NCI-H69 (cell line): Measurements from ENCODE around the gene DCUN1D2.

Experiments used
- DNase-seq: peaks from one replicate; lab custom pipeline; 2025; lab: John Stamatoyannopoulos, UW

Gene DCUN1D2

DNA sequence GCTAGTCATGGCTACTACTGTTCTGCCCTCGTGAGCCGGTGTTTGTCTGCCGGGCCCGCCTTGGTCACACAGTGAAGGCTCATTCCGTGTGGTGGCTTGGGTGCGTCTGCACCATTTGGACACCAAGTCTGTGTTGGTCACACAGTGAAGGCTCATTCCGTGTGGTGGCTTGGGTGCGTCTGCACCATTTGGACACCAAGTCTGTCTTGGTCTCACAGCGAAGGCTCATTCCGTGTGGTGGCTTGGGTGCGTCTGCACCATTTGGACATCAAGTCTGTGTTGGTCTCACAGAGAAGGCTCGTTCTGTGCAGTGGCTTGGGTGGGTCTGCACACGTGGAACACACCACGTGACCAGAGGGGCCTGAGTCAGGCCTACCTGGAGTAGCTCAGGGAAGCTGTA is 29.0 kb upstream of the DCUN1D2 start:
- no peak for DNase-seq

DNA sequence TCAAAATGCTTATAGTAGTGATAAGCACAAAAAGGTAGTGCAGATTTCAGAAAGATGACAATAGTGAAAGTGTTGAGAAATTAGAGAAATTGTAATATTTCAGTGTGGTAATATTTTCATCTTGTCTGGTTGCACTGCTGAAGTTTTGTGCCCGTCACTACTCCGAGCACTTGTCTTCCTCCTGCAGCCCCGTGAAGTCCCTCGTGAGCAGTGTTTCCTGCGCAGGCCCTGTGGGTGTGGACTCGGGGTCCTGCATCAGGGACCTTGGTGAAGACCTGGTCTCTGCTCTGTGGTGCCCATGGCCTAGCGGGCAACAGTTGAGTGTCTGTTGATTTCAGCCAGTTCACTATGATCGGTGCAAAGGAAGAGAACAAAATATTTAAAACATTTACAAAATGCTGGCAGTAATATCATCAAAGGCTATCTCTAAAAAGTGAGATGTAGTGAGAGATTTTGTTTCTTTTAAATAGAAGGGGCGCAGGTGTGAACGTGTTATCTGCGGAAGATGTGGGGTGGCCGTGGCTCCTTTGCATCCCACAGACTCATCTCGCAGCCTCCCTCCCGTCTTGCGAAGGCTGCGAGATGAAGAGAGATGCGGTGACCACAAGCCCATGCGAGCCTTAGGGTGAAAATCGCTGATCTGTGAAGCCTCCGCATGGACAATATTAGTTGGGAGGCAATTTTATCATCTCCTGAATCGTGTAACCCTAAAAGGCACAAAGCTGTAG is 27.7 kb upstream of the DCUN1D2 start:
- no peak for DNase-seq

DNA sequence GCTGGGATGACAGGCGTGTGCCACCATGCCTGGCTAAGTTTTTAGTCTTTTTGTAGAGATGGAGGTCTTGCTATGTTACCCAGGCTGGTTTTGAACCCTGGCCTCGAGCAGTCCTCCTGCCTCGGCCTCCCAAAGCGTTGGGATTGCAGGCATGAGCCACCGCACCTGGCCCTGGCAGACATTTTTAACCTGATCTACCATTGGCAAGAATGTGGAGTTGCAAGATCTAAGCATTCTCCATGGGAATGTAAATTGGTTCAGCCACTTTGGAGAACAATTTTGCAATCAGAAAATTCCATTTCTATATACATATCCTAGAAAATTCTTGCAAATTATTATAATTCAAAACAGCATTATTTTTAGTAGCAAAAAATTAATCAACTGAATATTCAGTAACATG is 24.3 kb upstream of the DCUN1D2 start:
- DNase-seq, result no peak

DNA sequence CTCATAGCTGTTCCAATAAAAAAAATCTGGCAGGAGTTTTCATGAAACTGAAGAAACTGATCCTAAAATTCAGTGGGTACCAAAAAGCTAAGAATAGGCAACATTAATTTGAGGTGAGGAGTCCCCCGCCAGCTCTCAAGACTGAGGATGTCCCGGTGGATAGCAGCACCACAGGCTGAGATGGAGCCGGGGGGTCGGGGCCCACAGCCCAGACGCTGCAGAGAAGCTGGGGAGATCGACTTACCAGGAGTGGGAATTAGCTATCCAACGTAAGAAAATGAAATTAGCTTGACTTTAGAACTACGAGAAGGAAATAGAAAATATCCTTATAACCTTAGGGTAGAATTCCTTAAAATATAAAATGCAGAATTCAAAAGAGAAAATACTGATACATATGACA is 23.2 kb upstream of the DCUN1D2 start:
- DNase-seq, result no peak

DNA sequence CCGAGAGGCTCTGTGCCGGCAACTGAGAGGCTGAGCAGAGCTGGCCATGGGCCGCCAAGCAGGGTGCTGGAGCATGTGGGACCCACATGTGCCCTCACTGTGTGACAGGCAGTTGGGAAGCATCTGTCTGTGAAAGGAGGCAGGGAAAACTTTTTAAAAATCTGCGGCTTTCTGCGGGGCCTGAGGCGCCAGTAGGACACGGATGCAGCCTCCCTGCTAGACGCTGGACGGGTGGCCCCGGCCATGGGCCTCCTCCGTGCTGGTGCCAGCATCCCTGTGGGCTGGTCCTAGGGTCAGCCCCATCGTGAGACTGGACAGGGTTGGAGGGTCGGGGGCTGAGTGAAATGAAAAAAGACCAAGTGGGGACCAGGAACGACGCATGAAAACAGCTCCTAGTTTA is 20.9 kb upstream of the DCUN1D2 start:
- DNase-seq, result no peak

DNA sequence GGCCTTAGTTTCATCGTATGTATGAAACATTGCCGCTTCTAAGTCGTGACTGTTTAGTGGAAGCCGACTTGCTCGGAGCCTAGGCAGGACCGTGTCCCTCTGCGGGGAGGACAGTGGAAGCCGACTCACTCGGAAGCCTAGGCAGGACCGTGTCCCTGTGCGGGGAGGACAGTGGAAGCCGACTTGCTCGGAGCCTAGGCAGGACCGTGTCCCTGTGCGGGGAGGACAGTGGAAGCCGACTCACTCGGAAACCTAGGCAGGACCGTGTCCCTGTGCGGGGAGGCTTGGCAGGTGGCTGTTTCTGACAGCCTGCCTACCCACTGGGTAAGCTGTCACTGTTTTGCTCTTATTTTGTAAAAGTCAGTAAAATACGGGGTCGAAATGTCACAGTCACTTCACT is 20.4 kb upstream of the DCUN1D2 start:
- no peak for DNase-seq

DNA sequence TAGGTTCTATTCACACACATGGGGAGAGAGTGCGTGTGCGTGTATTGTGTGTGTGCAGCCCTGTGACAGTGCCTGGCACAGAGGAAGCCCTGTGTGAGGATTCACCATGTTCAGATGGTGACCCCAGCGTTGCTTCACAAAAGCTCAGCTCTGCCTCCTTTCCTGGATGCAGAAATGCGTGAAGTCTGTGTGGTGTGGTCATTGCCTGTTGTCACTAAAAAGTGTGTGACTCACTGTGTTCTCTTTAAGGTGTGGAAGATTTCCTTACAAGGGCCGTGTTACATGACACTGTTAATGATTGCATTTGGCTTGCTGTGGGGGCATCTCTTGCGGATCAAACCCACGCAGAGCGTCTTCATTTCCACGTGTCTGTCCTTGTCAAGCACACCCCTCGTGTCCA is 19.5 kb upstream of the DCUN1D2 start:
- DNase-seq, result no peak

DNA sequence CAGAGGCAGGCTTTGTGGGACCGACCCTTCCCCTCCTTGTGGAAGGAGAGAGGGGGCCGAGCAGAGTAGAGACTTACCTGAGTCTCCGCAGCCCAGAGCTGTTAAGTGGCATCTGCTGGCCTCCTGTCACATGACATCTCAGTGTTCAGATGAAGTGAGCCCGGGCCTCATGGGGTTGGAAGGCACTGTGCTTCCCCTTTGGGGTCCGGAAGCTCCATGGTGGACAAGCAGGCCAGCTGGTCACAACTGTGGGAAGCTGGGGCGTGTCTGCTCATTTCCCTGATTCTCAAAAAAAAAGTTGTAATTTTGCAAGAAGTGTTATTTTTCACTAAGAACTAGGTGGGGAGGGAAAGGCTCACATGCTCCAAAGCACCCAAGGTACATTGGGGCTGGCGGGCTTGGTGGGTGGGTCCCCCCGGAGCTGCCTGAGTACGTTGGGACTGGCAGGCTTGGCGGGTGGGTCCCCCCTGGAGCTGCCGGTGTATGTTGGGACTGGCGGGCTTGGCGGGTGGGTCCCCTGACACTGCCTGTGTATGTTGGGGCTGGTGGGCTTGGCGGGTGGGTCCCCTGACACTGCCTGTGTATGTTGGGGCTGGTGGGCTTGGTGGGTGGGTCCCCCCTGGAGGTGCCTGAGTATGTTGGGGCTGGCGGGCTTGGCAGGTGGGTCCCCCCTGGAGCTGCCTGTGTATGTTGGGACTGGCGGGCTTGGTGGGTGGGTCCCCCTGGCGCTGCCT is 18.2 kb upstream of the DCUN1D2 start:
- no peak for DNase-seq

DNA sequence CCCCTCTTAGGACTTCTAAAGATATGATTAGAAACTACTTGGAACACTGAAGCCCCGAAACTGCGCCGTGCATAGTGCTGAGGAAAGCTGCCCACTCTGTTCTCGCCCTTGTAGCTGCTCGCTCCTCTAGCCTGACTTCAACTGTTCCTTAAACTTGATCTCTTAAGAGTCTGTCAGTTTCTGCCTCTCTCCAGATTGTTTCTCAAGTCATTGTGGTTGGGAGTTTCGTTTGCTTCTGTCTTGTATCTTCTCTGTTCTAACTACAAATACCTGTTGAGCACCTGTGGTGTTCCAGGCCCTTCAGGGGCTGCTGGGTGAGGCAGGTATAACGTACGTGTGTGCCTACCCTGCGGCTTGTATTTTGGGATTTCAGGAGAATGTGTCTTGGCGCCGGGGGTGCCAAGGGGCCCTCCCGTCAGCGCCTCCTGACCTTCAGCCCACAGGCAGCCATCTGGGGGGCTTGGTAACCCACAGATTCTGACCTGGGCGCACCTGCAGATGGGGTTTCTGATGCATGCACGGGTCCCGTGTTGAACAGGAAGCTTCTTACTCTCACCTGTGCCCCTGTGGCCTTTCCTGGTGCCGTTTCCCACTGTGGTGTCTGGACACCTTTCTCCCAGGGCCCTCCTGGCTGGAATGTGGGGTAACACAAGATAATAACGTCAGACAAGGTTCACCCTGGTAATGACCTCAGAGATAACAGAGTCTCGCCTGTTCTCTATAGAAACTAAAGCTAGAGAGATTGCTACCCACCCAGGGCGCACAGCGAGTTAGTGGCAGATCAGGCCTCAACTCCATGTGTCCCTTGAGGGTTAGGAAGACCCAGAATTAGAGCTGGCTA is 17.2 kb upstream of the DCUN1D2 start:
- DNase-seq, result no peak

DNA sequence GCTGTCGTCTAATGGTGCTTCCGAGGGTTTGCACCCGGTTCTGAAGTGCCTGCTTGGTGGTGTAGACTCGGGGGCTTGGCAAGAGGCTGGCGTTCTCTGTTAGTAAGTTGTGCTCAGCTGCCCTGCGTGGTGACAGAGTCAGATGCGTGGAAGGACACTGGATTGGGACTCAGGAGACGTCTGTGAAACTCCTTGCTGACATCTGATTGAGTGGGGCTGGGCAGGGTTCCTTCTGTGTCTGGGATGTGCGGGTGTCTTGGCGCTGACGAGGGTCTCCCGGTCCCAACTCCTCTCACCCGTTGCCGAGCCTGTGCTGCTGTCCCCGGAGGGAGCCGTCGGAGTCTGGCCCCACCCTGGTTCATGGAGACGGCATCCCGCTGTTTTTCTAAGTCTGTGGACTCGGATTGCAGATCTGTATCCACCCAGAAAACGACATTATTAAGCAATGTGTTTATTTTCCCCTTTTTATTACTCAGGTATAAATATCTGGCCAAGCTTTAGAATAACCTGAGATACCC is 16.4 kb upstream of the DCUN1D2 start:
- no peak for DNase-seq

DNA sequence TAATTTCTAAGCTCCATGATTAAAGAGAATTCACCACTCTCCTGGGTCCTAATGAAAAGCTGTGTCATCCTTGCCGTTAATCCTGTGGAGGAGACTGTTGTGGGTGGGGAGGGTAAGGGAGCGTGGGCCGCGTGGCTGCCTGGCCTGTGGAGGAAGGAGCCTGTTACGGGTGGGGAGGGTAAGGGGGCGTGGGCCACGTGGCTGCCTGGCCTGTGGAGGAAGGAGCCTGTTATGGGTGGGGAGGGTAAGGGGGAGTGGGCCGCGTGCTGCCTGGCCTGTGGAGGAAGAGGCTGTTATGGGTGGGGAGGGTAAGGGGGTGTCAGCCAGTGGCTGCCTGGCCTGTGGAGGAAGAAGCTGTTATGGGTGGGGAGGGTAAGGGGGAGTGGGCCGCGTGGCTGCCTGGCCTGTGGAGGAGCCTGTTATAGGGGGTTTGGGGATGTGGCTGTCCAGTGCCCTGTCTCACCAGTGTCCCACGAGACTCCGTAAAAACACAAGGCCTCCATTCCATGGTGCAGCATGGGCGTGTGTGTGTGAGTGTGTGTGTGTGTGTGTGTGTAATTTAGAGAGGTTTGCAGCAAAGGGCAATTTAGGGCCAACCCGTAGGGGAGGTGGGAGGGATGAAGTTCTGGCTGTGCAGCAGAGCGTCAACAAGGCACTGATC is 15.6 kb upstream of the DCUN1D2 start:
- DNase-seq, result no peak

DNA sequence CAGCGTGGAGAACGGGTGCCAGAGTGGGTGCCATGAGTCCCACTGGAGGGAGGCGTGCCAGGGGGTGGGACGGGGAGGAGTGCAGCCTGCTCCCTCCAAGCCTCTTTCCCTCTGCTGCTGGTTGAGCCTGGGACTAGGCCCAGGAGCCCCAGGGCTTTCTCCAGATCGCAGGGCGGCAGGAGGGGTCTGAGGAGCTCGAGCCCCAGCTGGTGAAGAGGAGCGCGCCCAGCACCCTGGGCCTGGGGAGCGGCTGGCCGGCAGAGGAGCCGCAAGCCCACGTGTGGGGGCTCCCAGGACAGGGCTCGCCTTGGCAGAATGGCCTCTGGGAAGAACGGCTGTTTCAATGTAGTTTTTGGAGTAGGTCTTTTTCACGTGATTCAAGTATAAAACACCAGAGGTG is 12.2 kb upstream of the DCUN1D2 start:
- no peak for DNase-seq

DNA sequence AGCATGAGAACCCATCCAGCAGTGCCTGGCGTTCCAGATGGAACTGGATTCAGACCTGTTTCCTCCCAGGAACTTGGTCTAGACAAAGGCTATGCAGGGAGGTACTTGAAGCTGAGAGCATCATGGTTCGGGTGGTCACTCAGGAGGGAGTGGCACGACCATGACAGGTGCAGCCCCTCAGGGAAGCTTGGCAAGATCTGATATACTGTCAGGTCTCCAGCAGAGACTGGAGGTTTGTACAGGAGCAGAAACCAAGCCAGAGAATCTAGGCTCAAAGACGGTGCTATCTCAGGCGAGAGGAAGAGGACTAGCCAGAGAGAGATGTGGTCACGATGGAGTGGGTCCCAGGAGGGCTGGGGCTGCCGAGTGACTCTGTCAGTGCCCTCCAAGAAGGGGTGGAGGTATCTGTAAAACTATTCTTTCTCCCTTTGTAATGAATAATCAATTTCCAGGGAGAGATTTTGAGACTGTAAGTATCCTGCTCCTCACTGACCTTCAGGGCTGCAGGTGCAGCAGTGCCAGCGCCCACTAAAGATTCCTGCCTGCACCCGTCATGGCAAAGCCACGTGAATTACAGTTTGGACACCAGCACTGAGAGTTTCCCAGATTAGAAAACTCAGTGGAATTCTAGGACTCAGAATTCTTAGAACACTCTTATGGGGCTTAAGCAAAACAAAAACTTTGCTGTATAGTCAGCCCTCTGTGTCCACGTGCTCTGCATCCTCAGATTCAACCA is 10.2 kb upstream of the DCUN1D2 start:
- DNase-seq, result no peak

DNA sequence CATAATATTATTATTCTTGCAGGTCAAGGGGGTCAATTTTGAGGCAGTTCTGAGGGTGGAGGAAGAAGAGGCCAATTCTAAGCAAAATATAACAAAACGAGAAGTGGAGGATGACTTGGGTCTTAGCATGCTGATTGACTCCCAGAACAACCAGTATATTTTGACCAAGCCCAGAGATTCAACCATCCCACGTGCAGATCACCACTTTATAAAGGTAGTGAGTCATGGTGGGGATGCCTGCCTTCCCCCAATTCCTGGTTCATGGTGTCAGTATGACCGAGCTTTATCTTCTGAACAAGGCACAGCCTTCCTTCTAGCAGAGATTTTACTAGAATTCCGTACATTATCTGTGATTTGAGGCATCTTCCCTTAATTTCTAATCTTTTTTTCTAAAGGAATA is 9.4 kb upstream of the DCUN1D2 start:
- DNase-seq, result no peak

DNA sequence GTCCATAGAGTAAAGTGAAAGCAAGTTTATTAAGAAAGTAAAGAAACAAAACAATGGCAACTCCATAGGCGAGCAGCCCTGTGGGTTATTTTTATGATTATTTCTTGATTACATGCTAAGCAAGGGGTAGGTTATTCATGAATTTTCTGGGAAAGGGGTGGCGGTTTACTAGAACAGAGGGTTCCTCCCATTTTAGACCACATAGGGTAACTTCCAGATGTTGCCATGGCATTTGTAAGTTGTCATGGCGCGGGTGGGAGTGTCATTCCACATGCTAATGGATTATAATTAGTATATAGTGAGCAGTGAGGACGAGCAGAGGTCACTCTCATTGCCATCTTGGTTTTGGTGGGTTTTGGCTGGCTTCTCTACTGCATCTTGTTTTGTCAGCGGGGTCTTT is 8.4 kb upstream of the DCUN1D2 start:
- no peak for DNase-seq

DNA sequence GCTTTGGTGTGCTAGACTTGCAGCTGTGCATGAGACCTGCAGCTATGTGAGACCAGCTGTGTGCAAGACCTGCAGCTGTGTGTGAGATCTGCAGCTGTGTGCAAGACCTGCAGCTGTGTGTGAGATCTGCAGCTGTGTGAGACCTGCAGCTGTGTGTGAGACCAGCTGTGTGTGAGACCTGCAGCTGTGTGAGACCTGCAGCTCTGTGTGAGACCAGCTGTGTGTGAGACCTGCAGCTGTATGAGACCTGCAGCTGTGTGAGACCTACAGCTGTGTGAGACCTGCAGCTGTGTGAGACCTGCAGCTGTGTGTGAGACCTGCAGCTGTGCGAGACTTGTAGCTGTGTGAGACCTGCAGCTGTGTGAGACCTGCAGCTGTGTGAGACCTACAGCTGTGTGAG is 6.7 kb upstream of the DCUN1D2 start:
- DNase-seq, result no peak

DNA sequence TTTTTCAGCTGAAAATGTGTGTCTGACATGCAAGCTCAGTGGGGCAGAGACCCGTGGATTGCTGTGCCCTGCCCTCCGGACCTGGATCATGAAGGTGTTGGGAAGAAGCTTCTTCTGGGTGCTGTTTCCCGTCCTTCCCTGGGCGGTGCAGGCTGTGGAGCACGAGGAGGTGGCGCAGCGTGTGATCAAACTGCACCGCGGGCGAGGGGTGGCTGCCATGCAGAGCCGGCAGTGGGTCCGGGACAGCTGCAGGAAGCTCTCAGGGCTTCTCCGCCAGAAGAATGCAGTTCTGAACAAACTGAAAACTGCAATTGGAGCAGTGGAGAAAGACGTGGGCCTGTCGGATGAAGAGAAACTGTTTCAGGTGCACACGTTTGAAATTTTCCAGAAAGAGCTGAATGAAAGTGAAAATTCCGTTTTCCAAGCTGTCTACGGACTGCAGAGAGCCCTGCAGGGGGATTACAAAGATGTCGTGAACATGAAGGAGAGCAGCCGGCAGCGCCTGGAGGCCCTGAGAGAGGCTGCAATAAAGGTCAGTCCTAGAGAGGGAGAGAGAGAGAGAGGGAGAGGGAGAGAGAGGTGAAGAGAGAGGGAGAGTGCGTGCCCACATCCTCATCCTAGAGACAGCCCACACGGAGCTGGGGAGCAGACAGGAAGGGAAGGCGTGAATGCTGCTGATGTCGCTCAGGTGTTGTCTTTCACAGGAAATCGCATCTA is 5.1 kb upstream of the DCUN1D2 start:
- no peak for DNase-seq

DNA sequence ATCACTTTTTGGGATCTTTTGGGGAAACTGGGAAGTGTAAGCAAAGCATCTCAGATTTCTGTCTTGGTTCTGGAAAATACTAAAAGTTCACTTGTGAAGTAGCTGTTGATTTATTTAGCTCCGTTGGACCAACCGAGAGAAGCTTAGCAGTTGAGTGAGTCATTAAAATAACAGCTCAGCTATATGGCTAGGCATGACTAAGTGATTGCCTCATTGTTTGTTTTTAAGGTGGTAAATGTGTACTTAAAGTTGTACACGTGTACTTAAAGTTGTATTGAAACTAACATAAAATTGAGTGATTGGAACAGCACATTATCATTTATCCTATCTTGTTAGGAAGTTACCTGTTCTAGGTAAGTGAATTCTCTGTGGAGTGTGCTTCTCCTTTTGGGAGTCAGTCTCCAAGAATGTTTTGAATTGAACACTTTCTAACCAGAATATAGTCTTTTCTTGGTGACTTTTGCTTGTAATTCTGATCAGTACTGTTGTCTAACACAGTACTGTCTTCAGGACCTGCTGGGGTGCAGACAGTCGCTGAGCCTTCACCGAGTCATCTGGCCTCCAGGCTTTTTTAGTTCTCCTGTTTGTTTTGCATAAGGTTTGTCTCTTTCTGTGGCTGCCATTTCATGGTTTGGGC is 2.9 kb upstream of the DCUN1D2 start:
- peak; percentile 84 for DNase-seq

DNA sequence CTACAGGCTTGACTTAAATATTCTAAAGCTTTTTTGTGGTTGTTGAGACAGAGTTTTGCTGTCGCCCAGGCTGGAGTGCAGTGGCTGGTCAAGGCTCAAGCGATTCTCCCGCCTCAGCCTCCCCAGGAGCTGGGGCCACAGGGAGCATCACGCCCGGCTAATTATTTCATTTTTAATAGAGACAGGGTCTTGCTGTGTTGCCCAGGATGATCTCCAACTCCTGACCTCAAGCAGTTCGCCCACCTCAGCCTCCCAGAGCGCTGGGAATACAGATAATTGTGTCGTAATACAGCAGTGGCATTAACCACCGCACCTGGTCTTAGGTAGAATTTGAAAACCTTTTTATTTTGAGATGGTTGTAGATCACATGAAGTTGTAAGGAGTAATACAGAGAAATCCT is 1.5 kb upstream of the DCUN1D2 start:
- DNase-seq, result no peak

DNA sequence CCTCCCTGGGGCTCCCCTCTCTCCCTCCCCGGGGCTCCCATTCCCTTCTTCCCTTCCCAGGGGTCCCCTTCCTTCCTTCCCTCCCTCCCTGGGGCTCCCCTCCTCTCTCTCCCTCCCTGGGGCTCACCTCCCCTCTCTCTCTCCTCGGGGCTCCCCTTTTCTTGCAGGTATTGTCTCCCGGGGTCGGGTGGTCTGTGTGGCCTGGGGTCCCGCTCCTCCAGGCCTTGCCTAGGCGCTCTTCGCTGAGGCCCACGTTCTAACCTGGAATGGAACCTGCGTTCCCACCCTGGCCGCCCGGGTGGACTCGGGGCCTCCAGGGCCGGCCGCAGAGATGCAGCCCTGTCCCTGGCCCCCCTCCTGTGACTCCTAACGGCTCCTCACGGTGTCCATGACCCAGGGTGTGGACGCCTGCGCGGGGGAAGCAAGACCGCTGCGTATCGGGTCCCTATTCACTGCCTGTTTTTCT is 940 bp upstream of the DCUN1D2 start:
- peak; percentile 76 for DNase-seq
